ENCODE results near the gene PARPBP.

DNA sequence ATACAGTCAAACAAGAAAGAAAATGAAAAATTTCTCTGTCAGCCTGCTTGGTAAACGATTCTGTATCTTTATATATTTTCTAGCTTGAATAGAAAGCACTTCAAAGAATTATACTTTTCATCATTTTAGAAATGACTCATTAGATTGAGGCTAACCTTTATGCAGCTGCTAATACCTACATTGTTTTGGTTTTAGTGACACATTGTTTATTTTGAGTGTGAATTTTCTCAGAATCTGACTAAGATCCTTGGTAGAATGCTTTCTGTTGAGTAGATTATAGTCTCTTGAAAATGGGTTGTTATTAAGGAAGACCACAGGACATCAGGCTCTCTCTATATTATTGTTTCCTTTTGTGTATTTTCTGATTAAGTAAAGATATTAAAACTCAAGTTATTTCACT is 77.8 kb downstream of the PARPBP start, which contains the start of gene PMCH:
- TF ChIP-seq KLF15 (CRISPR knock-in tag; IDR thresholded peaks at IDR 0.05; ENCODE audit: borderline replicate concordance) (no peak), NFKBIZ (CRISPR knock-in tag; IDR thresholded peaks at IDR 0.05) (no peak), ZNF264 (CRISPR knock-in tag; IDR thresholded peaks at IDR 0.05) (no peak), POLR2A (IDR thresholded peaks at IDR 0.05; ENCODE audit: insufficient read depth in 1 of 2, low read depth in 2 of 2, low read length in 2 of 2) (no peak), CTCF (CRISPR knock-in tag; IDR thresholded peaks at IDR 0.05) (no peak)
